Erythroblast (primary cell): ENCODE results near the gene FBXL16.

Experiments
- DNase-seq, 2 experiments: peaks; one replicate each; lab custom pipeline; 2025; lab: John Stamatoyannopoulos, UW
- GATA1 ChIP-seq: IDR thresholded peaks from 2 replicates; pipeline ENCODE4 v1.6.1; 2011; ENCODE audit warnings: low read depth, mild to moderate bottlenecking, control low read depth, low read length, moderate library complexity
- POLR2A ChIP-seq: IDR thresholded peaks from 2 replicates; pipeline ENCODE4 v1.6.1; 2011; ENCODE audit warnings: mild to moderate bottlenecking, low read length

The FBXL16 gene

DNA sequence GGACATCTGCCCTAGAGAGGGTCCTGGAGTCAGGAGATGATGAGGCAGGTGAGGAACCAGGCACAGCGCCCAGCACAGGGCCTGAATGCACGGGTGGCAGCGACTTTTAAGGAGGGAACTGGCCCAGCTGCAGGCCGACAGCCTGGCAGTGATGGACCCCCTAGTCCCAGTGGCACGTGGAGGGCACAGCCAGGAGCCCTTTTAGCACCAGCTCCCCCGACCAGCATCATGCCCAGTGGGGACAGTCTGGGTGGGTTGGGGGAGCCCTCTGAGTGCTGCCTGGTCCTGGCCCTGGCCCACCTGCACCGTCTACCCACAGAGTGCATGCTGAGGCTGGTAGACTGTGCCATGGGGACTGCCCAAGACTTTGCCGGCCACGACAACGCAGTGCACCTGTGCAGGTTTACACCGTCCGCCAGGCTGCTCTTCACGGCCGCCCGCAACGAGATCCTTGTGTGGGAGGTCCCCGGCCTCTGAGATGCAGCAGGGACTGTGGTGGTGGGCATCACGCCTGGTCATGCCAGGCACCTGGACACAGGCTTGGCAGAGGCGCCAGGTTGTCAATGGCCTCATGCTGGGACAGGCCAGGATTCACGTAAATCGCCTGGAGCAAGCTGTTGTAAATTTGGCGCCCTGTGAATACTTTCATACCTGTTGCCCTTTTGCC, 38.4 kb downstream of the FBXL16 start:
- TF ChIP-seq GATA1 = no peak
- TF ChIP-seq POLR2A = no peak
- no peak for DNase-seq

DNA sequence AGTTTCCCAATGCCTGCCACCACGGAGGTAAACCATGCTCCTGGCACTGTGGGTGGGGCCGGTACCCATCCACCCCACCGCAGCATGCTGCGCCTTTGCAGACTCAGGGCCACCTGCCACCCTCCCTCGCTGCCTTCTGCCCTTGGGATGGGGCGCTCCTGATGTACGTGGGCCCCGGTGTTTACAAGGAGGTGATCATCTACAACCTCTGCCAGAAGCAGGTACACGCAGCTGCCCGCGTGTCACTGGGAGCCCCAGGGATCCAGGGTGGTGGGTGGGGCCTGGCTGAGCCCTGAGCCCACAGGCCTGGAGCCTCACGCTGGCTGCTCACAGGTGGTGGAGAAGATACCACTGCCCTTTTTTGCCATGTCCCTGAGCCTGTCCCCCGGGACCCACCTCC, 39.0 kb downstream of the FBXL16 start:
- no peak for DNase-seq
- TF ChIP-seq POLR2A = no peak
- TF ChIP-seq GATA1 = no peak

DNA sequence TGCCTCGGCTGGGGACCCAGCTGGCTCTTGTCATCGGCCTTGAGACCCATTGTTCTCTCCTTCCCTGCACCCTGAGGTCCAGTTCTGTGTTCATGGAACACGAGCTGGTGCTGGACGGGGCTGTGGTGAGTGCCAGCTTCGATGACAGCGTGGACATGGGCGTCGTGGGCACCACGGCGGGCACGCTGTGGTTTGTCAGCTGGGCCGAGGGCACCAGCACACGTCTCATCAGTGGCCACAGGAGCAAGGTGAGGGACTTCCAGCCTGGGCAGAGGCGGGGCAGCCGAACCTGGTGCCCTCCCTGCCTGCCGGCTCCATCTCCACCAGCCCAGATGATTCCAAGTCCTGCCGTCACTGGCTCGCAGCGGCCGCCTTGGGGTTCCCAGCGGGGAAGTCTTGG, 43.0 kb downstream of the FBXL16 start:
- DNase-seq = no peak
- TF ChIP-seq POLR2A = no peak
- TF ChIP-seq GATA1 = no peak

DNA sequence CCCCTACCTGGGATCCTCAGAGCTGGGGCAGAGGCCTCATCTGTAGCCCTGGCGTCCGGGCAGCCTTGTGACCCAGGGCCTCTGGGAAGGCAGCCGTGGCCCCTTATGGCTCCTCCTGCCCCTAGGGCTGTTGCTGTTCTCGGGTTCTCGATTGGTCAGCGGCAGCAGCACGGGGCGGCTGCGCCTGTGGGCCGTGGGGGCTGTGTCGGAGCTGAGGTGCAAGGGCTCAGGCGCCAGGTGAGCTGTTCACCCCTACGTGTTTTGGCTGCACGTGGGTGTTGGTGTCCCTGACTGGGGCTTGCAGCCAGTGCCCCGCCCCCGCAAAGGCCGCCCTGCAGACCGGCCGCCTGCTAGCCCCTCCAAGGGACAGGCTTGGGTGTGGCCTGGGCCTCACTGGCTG, 43.5 kb downstream of the FBXL16 start:
- DNase-seq = no peak
- no peak for TF ChIP-seq POLR2A
- no peak for TF ChIP-seq GATA1

DNA sequence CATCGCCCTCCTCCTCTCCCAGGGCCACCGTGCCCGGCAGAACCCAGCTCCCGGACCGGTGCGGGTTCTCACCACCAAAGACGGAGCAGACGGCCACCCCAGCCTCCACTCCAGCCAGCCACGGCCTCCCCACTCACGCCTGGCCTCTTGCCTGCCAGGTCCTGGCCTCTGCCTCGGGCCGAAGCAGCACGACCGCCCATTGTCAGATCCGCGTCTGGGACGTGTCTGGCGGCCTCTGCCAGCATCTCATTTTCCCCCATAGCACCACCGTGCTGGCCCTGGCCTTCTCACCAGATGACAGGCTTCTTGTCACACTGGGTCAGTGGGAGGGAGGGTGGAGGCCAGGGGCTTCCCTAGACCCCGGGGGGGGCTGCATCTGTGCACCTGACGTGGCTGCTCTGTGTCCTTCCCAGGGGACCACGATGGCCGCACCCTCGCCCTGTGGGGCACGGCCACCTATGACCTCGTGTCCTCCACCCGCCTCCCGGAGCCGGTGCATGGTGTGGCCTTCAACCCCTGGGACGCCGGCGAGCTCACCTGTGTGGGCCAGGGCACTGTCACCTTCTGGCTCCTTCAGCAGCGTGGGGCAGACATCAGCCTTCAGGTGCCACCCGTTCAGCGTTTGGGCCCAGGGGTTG, 44.3 kb downstream of the FBXL16 start:
- TF ChIP-seq POLR2A (no peak), GATA1 (no peak)

DNA sequence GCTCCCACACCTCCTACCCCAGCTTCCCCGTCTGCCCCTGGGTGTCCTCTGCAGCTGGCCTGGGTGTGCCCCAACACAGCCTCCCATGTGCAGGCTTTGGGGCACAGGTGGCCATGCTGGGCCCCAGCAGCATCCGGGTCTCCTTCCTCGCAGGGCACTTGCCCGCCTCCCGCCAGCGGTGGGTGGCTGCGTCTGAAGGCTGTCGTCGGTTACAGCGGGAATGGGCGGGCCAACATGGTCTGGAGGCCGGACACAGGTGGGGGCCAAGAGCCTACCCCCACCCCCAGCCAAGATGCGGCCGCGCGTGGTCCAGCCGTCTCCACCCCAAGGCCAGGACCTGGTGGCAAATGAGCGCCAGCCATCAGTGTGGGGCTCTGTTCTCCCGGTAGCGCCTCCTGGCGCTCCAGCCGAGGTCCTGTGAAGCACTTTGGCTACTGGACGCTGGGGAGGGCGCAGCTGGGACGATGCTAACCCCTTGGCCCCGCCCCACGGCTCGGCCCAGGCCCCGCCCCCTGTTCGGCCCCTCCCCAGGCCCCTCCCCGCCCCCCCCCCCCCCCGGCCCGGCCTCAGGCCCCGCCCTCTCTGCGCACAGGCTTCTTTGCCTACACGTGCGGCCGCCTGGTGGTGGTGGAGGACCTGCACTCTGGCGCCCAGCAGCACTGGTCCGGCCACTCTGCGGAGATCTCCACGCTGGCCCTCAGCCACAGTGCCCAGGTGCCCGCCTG, 45.0 kb downstream of the FBXL16 start:
- TF ChIP-seq GATA1 (no peak), POLR2A (no peak)
- DNase-seq = peak; percentile 92 to 94

More for the DNA sequence above, 44.3 kb downstream of the FBXL16 start:
- DNase-seq = no peak

DNA sequence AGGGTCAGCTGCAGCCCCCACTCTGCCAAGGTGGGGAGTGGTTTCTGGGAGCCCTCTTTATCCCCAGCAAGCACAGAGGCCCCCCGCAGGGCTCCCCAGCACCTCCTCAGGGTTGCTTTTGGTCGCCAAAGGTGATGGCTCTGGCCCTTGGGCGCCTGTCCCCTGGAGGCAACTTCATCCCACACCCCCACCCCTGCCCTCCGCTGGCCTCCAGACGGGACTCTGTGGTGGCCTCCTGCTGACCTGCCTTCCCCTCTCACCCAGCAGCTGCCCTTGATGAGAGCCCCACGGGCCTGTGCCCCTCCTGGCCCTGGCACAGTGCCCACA, 45.5 kb downstream of the FBXL16 start:
- no peak for TF ChIP-seq POLR2A
- no peak for TF ChIP-seq GATA1
- no peak for DNase-seq

DNA sequence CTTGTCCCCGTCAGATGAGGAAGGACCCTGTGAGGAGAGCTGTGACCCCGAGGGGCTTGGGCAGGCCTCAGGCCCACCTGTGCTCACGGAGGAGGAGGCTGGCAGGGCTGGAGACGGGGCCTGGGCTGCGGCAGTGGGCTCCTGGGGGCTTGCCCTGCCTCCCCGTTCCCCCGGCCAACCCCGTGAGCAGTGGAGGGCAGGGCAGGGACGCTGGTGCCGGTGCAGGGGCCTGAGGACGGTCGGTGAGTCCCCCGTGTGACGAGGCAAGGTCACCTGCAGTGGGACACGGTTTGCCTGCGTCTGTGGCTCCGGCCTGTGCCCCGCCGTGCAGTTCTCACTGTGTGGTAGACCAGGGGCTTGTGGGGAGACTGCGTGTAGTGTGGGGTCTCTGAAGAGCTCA, 46.0 kb downstream of the FBXL16 start:
- no peak for DNase-seq
- no peak for TF ChIP-seq POLR2A
- TF ChIP-seq GATA1 = no peak

DNA sequence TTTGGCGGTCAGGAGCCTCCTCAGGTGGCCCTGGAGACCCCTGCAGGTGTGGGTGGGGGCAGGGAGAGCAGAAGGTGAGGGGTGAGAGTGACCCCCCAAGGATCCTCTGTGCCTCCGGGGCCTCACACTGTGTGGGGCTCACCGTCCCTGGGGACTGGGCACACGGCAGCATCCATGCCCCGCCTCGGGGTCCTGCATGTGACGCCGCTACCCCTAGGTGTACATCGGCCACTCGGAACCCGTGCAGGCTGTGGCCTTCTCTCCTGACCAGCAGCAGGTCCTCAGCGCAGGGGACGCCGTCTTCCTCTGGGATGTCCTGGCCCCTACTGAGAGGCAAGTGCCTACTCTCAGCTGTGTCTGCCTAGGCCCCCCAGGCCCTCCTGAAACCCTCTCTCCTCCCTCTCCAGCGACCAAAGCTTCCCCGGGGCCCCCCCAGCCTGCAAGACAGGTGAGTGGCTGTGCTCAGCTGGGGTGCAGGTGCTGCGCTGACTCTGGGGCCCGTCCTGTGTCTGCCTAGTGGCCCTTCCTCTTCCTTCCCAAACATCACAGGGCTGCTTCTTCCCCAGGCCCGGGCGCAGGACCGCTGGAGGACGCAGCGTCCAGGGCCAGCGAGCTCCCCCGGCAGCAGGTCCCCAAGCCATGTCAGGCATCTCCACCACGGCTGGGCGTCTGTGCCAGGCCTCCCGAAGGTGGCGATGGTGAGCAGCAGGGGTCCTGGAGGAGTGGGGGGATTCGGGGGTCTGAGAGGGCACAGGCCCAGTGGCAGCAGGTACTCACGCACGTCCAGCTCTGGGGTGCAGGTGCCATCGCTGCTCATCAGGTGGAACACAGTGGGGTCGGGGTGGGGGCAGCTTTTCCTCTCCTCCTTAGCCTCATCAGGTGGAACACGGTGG, 46.7 kb downstream of the FBXL16 start:
- TF ChIP-seq POLR2A (no peak), GATA1 (no peak)
- no peak for DNase-seq

DNA sequence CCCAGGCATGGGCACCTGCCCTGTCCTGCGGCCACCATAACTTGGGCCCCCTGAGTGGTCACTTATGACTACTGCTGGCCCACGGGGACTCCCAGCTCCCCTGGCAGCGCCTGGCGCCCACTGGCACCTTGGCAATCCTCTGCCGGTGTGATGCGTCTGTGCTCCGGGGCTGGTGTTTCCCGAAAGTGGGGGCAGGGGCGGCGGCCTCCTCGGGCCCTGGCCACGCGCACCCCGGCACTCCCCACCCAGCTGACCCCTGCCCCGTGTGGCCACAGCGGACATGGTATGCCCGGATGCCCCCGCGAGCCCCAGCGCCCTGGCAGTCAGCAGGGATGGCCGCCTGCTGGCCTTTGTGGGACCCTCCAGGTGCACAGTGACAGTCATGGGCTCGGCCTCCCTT, 48.1 kb downstream of the FBXL16 start:
- TF ChIP-seq GATA1 (no peak), POLR2A (no peak)
- DNase-seq = no peak

DNA sequence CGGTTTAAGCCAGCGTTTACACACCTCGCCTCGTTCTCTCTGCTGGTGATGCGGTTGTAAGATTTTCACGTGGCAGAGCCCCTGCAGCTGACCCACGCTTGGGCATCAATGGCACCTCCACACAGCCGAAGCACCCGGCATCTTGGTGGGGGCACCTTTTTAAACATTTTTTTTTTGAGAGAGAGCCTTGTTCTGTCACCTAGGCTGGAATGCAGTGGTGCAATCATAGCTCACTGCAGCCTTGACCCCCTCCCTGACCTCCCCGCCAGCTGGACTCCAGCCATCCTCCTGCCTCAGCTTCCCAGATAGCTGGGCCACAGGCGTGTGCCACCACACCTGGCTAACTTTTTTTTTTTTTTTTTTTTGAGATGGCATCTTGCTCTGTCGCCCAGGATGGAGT, 51.6 kb downstream of the FBXL16 start:
- DNase-seq = no peak
- no peak for TF ChIP-seq GATA1
- TF ChIP-seq POLR2A = no peak

DNA sequence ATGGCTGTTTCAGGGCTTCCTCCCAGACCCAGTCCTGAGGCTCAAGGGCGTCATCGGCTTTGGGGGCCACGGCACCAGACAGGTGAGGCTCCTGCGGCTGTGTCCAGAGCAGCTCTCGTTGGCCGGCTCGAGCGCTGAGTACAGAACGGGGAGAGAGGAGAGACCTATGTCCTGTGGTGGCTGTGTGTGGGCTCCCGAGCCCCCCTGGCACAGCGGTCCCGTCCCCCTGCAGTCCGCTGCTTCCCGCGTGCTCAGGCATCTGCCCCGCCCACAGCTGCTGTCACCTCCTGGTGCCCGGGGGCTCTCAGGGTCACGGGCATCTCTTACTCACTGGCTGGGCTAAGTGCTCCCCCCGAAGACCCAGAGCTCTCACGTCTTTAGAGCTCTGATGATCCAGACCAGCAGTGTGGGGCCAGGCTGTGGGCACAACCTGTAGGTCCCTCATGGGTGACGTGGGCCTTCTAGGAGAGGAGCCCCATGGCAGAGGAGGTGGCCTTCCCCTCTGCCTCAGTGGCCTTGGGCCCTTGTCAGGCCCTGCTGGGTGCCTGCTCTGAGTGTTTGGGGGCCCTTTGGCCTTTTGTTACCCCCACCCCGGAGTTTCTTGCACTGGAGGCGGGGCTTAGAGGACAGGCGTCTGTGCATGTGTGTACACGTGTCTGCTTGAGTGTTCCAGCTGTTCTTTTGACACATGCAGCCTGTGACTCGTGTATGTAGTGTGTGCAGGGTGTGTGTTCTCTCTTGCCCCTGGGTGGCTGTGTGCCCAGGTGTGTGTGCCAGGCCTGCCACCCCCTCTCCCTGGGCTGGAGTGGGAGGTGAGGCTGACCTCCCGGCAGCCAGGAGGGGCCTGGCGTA, 52.9 kb downstream of the FBXL16 start:
- no peak for DNase-seq
- no peak for TF ChIP-seq GATA1
- TF ChIP-seq POLR2A = no peak

DNA sequence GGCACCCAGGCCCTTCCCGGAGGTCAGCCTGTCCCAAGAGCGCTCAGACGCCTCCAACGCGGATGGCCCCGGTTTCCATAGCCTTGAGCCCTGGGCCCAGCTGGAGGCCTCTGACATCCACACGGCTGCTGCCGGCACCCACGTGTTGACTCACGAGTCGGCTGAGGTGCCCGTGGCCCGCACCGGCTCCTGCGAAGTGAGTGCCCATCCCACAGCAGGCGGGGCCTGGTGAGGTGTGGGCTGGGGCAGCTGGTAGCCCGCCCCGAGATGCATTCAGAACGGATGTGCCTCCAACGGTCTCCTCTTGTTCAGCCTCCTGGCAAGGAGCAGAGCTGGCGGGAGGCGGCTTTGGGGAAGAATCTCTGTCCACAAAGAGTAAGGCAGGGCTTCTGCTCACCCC, 53.8 kb downstream of the FBXL16 start:
- DNase-seq = no peak

DNA sequence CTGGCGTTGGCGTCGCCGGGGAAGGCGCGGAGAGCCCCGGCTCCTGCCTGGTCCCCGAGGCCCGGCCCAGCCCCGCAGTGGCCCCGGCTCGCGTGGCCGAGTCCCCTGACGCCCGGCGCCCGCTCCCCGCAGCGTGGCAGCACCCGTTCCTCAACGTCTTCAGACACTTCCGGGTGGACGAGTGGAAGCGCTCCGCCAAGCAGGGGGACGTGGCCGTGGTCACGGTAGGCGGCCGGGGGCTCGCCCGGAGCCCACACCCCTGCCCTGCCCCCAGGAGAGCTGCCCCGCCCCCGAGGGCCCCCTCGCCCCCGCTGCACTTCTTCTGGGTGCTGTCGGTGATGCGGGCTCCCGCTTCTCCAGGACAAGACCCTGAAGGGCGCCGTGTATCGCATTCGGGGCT, 56.0 kb downstream of the FBXL16 start:
- DNase-seq = peak; percentile 45 to 50
- TF ChIP-seq GATA1 (no peak), POLR2A (no peak)

More for the DNA sequence above, 53.8 kb downstream of the FBXL16 start:
- TF ChIP-seq GATA1 (no peak), POLR2A (no peak)
